Gastrocnemius medialis (tissue), 4 donors: ENCODE data around the gene PSMF1. TPM values are rescaled to one million over a fixed set of nuclear protein-coding genes. Genes with fewer than 3 reads are reported as not detected.
A peak's percentile ranks its signal among the peaks of the same experiment; 100 is the strongest.

Experiments used
- ATAC-seq, 2 donors: fragments of 150-250 bp; one replicate each; pipeline ENCODE4 v1.9.1; 2016
- DNase-seq, 2 donors: peaks; one replicate each; pipeline ENCODE4 v3.0.0-alpha.2; 2019
- H3K27ac ChIP-seq, 4 donors: fragments of 200-600 bp; sonication (generic); 1 replicate in 1 of 4; 2 replicates in 3 of 4; pipeline ENCODE4 v1.5.1; 2016 to 2018; ENCODE audit warnings: mild to moderate bottlenecking in 2 of 4, moderate library complexity in 1 of 4
- H3K27me3 ChIP-seq, 3 donors: fragments of 200-600 bp; sonication (generic) in 2 of 3; 1 replicate in 1 of 3; 2 replicates in 2 of 3; pipeline versions ENCODE4 v1.5.1 to v1.6.0; 2016 to 2019; ENCODE audit warnings: mild to moderate bottlenecking in 1 of 3, moderate library complexity in 1 of 3
- H3K36me3 ChIP-seq, 2 donors: fragments of 200-600 bp; sonication (generic) in 1 of 2; one replicate each; pipeline ENCODE4 v1.5.1; 2017 to 2018
- H3K4me1 ChIP-seq, 2 donors: fragments of 200-600 bp; sonication (generic) in 1 of 2; one replicate each; pipeline ENCODE4 v1.5.1; 2016 to 2017; ENCODE audit warnings: mild to moderate bottlenecking in 2 of 2
- H3K4me3 ChIP-seq, 4 donors: fragments of 200-600 bp; sonication (generic) in 3 of 4; 1 replicate in 1 of 4; 2 replicates in 3 of 4; pipeline ENCODE4 v1.5.1; 2016 to 2019; ENCODE audit warnings: mild to moderate bottlenecking in 2 of 4
- H3K9me3 ChIP-seq, 3 donors: fragments of 200-600 bp; sonication (generic) in 2 of 3; 1 replicate in 1 of 3; 2 replicates in 2 of 3; pipeline ENCODE4 v1.5.1; 2016 to 2019
- POLR2A ChIP-seq, 2 donors: fragments of 450-650 bp; IDR thresholded peaks; one replicate each; pipeline ENCODE4 v1.6.1; 2017; ENCODE audit warnings: antibody characterized with exemption in 2 of 2, mild to moderate bottlenecking in 2 of 2, moderate library complexity in 2 of 2
- in situ Hi-C, 4 donors: fragments of 200-750 bp; cut with MboI; loops; one replicate each; pipeline versions ENCODE4 v1.15.0 to v1.8.0; 2017; ENCODE audit warnings: low sequenced_read_pairs in 4 of 4
- intact Hi-C: fragments of 100-400 bp; cut with DNase I; formaldehyde crosslinking; loops from one replicate; pipeline ENCODE4 v1.15.1; 2023; ENCODE audit warnings: low total_unique reads
- total RNA-seq, 4 donors: library from RNA; depleted of rRNA; stranded (reverse); fragments of >200 nt; gene quantifications; one replicate each; pipeline versions ENCODE4 v1.1.0 to v1.2.3, GENCODE V29; 2016
- TF ChIP-seq, protein P1 (sequence below), 5 experiments: fragments of 450-650 bp in 3 of 5; fragments of 200-600 bp in 2 of 5; sonication (generic) in 2 of 5; IDR thresholded peaks in 4 of 5; conservative IDR thresholded peaks in 1 of 5; 1 replicate in 4 of 5; 2 replicates in 1 of 5; pipeline ENCODE4 v1.5.1; 2016 to 2019; ENCODE audit warnings: antibody characterized with exemption in 5 of 5, mild to moderate bottlenecking in 3 of 5, moderate library complexity in 3 of 5

Gene PSMF1
- total RNA-seq, 4 donors from 2014 or later: 174 to 433 (median 247) TPM

DNA sequence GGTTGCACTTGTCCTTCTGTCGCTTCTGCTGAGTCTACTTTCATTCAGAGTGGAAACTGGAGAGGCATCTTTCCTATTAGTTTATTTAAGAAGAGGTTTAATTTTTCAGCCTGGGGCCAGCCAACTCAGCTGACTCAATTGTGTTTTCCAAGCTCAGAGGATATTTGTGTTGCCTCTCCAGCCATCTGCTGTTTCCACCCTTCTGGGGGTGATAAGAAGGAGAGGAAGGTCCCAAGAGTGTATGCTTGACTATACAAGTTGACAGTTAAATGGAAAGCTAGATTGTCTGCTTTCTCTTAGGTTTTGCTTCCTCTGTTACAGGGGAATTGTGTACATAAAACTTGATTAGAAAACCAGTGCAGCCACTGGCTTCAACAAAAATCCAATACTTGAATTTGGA is 3.0 kb downstream of the PSMF1 start:
- no peak for ATAC-seq

DNA sequence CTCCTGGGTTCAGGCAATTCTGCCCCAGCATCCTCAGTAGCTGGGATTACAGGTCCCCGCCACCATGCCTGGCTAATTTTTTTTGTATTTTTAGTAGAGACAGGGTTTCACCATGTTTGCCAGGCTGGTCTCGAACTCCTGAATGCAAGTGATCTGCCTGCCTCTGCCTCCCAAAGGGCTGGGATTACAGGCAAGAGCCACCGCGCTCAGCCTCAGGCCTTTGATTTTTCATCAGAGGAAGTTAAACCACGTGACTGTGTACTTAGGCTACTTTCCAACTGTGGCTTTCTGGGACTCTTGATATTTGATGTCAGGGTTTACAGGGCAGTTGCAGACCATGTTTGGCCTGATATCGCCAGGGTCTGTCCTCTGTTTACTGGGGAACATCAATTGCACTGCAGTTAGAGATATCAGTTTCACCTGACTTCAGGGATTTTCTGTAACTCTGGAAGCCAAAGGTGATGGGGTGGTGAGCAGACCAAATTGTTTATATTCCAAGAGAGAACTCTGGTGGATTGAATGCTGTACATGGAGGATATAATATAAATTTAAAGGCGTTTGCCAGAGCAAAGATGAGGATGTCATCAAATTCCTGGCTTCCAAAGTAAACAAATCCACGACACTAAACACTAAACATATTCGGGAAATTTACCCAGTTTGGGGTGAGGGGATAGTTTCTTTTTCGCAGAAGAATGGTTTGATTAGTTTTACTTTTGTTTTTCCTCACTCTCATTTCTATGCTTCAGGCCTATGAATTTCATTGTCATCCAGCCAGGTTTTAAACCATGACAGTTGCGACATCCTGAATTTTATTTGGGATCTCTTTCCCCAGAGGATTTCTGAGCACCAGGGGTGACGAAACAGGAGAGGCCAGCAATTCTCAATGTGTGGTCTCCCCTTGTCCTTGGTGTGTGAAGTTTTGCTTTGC is 4.2 kb downstream of the PSMF1 start:
- ATAC-seq: peak; percentile 23 to 44

More for the DNA sequence above, 3.0 kb downstream of the PSMF1 start:
- Histone ChIP-seq H3K9me3 (no peaks in the 10 kb centered on the region), H3K4me1 (peaks cover 65 to 66% of the 10 kb centered on the region in 2 donors), H3K36me3 (peaks cover 0 to 12% of the 10 kb centered on the region in 2 donors), H3K4me3 (peak overlapping the region in 1 of 4 donors; percentile 7), H3K27me3 (no peaks in the 10 kb centered on the region), H3K27ac (peak overlapping the region; percentile 79 to 96 (median 90))
- no peak for DNase-seq
- intact Hi-C loops: loop anchor here (5.0 to 10.0 kb wide), 4 partner anchors 91 to 797 kb away; partner anchors contain the start of genes RAD21L1, SOX12 and SRXN1
- in situ Hi-C loops: loop anchor here (10.0 to 25.0 kb wide), 5 partner anchors 287 to 1716 kb away; partner anchors contain the start of genes FAM110A (in 1 of the 4), NSFL1C (in 1 of the 4), PCED1A (in 1 of the 4) and SNRPB (in 1 of the 4)
- TF ChIP-seq, protein P1, sequence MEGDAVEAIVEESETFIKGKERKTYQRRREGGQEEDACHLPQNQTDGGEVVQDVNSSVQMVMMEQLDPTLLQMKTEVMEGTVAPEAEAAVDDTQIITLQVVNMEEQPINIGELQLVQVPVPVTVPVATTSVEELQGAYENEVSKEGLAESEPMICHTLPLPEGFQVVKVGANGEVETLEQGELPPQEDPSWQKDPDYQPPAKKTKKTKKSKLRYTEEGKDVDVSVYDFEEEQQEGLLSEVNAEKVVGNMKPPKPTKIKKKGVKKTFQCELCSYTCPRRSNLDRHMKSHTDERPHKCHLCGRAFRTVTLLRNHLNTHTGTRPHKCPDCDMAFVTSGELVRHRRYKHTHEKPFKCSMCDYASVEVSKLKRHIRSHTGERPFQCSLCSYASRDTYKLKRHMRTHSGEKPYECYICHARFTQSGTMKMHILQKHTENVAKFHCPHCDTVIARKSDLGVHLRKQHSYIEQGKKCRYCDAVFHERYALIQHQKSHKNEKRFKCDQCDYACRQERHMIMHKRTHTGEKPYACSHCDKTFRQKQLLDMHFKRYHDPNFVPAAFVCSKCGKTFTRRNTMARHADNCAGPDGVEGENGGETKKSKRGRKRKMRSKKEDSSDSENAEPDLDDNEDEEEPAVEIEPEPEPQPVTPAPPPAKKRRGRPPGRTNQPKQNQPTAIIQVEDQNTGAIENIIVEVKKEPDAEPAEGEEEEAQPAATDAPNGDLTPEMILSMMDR (IDR thresholded peaks at IDR 0.05 in 4 of 5, conservative IDR thresholded peaks at IDR 0.05 in 1 of 5): no peak
- TF ChIP-seq POLR2A (IDR thresholded peaks at IDR 0.05): no peak

DNA sequence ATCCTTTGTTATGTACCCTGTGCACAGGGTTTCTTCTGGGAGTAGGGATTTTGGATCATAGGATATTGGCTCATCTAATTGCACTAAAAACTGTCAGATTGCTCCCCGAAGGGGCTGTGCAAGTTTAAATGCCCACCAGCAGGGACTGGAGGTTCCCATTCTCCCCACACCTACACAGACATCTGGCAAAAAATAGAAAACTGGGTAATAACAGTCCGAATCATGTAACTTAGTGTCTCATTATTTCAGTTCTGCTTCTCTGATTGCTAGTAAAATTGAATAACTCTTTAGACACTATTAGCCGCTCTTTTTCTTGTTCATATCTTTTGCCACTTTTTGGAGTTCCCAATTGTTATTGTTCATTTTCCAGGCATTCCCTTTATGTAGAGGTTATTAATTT is 5.3 kb downstream of the PSMF1 start:
- DNase-seq (no peak), ATAC-seq (no peak)
- H3K4me3 ChIP-seq: no peak overlapping the region
- intact Hi-C loops (loop anchor here (2.0 to 10.0 kb wide), 5 partner anchors 89 to 799 kb away; partner anchors contain the start of genes RAD21L1, SOX12 and SRXN1), in situ Hi-C loops (loop anchor here (10.0 to 25.0 kb wide), 5 partner anchors 289 to 1714 kb away; partner anchors contain the start of genes FAM110A (in 1 of the 4), NSFL1C (in 1 of the 4), PCED1A (in 1 of the 4) and SNRPB (in 1 of the 4))
- H3K36me3 ChIP-seq: peaks cover 0 to 34% of the 10 kb centered on the region in 2 donors
- H3K27me3 ChIP-seq: no peaks in the 10 kb centered on the region
- H3K9me3 ChIP-seq: no peaks in the 10 kb centered on the region
- peak overlapping the region; percentile 79 to 96 (median 90) for H3K27ac ChIP-seq
- peaks cover 59 to 61% of the 10 kb centered on the region in 2 donors for H3K4me1 ChIP-seq
- TF ChIP-seq, protein P1 (IDR thresholded peaks at IDR 0.05 in 4 of 5, conservative IDR thresholded peaks at IDR 0.05 in 1 of 5): no peak
- TF ChIP-seq POLR2A (IDR thresholded peaks at IDR 0.05): no peak

More for the DNA sequence above, 4.2 kb downstream of the PSMF1 start:
- intact Hi-C loops: loop anchor here (5.0 to 10.0 kb wide), 4 partner anchors 90 to 798 kb away; partner anchors contain the start of genes RAD21L1, SOX12 and SRXN1
- H3K4me3 ChIP-seq: peak overlapping the region; percentile 9 to 23 (median 16)
- TF ChIP-seq POLR2A (IDR thresholded peaks at IDR 0.05): no peak
- TF ChIP-seq, protein P1 (IDR thresholded peaks at IDR 0.05 in 4 of 5, conservative IDR thresholded peaks at IDR 0.05 in 1 of 5): no peak
- peaks cover 64 to 65% of the 10 kb centered on the region in 2 donors for H3K4me1 ChIP-seq
- peak overlapping the region; percentile 79 to 96 (median 90) for H3K27ac ChIP-seq
- peak in 1 of 2 donors; percentile 55 for DNase-seq
- peaks cover 0 to 24% of the 10 kb centered on the region in 2 donors for H3K36me3 ChIP-seq
- no peaks in the 10 kb centered on the region for H3K27me3 ChIP-seq
- in situ Hi-C loops: loop anchor here (10.0 to 25.0 kb wide), 5 partner anchors 288 to 1715 kb away; partner anchors contain the start of genes FAM110A (in 1 of the 4), NSFL1C (in 1 of the 4), PCED1A (in 1 of the 4) and SNRPB (in 1 of the 4)
- H3K9me3 ChIP-seq: no peaks in the 10 kb centered on the region

DNA sequence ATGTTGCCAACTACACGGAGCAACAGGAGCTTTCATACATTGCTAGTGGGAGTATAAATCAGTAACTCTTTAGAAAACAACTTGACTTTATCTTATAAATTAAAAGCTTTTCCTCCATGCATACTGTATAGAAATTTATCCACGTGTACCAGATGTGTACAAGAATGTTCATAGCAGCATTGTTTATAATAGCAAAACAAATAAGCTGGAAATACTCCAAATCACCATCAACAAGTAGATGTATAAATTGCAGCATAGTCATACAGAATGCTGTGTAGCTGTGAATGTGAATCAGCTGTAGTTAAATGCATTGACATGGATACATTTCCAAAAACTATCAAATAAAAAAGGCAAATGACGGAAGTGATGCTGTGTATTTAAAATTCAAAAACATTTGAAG is 6.0 kb downstream of the PSMF1 start:
- H3K36me3 ChIP-seq: peaks cover 0 to 42% of the 10 kb centered on the region in 2 donors
- in situ Hi-C loops: loop anchor here (10.0 to 25.0 kb wide), 5 partner anchors 290 to 1713 kb away; partner anchors contain the start of genes FAM110A (in 1 of the 4), NSFL1C (in 1 of the 4), PCED1A (in 1 of the 4) and SNRPB (in 1 of the 4)

More for the DNA sequence above, 6.0 kb downstream of the PSMF1 start:
- H3K27ac ChIP-seq: peak overlapping the region in 3 of 4 donors; percentile 89 to 96 (median 92)
- ATAC-seq: no peak
- TF ChIP-seq, protein P1 (IDR thresholded peaks at IDR 0.05 in 4 of 5, conservative IDR thresholded peaks at IDR 0.05 in 1 of 5): no peak
- TF ChIP-seq POLR2A (IDR thresholded peaks at IDR 0.05): no peak
- no peaks in the 10 kb centered on the region for H3K27me3 ChIP-seq
- no peaks in the 10 kb centered on the region for H3K9me3 ChIP-seq
- peaks cover 54 to 58% of the 10 kb centered on the region in 2 donors for H3K4me1 ChIP-seq
- DNase-seq: no peak
- intact Hi-C loops: loop anchor here (2.0 to 10.0 kb wide), 5 partner anchors 88 to 800 kb away; partner anchors contain the start of genes RAD21L1, SOX12 and SRXN1
- no peak overlapping the region for H3K4me3 ChIP-seq
